Activated effector memory CD4-positive, alpha-beta T cell treated with Interleukin-2 at 50 U/mL for 16 hours (primary cell): ENCODE data around the gene HSFX3.
"Not testable (repeated sequence)": the region's sequence is repeated elsewhere in the genome, so short reads cannot be mapped to it uniquely, and the experiment has no call there.

Source experiments
- DNase-seq: peaks from one replicate; pipeline ENCODE4 v3.0.0-alpha.2; 2020

The HSFX3 gene

DNA sequence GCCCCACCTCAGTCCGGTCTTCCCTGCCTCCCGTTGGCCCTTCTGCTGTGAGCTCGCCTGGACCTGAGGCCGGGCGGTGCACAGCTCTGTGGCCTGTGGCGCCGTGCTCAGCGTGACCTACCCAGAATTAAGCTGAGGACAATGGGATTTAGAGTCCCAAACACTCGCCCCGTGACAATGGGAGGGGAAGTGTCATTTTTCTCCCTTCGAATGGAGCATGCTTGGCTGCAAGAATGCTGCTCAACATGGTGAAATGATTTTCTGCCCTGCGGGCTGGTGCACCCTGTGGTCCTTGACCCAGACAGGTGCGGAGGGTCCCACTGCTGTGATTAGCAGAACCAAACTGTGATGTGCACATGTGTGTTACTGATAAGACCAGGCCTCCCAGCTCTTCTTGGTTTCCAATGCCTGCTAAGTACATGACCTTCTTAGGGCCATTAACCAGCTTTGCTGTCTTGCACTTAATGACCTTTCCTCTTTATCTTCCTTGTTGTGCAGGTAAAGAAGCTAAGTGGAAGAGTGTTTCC is 8.1 kb downstream of the HSFX3 start:
- DNase-seq, result no peak

DNA sequence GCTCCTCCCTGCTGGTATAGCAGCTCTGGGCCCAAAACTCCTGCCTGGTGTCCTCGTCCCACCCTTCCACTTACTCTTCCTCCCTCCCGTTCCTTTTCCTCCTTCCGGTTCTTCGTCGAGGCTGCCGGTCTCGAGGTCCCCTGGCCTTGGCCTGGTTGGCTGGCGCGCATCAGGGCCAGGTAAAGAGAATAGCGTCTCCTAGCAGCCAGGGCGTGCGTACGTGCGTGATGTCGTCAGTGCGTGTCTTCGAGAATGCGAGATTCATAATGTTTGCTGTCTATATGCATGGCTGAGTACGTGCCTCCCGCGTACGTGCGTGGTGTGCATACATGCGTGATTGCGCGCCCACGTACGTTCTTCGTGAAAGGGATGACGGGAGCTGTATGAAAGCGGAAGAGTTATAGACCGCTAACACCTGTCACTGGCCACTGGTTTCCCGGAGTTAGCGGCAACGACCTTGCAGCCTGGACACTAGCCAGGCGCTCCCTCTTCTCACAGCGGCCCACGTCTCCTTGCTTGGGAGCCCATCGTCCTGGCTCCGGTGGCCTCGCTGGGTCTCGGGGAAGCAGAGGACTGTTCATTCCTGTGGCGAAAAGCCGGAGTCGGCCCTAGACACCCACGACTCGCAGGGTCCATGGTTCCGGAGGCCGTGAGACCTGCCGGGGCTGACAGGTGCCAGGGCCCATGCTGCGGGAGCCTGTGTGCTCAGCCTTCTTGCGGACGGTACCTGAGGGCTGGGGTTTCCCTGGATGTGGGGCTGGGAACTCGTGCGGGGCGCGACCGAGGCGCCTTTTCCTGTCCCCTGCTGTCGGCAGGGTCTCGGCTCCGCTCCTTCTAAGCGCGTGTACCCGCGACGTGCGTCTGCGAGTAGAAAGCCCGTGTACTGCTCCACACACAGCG is 8.9 kb downstream of the HSFX3 start, which contains the start of gene EOLA1:
Gene EOLA1 (plus strand): TSS at position 392 of the 900 bp plus-strand sequence. CDS start 4,619 bp downstream, outside the sequence.
- DNase-seq, result peak; percentile 83

DNA sequence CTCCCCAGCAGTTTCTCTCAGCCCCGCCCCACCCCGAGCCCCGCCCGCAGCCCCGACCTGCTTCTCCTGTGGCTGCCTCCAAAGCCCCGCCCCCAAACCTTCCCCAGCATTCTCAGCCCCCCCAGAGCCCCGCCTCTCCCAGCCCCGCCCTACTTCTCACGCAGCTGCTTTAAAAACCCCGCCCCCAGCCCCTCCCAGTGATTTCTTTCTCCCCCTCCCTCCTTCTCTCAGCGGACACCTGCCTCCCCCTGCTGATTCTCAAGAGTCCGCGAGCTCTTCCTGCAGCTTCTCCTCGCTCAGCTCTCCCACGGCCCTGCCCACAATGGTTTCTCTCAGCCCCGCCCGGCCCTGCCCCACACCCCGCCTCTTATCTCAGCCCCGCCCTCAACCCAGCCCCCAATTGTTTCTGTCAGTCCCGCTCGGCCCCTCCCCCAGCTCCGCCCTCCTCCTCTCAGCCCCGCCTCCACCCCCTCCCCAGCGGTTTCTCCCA is 9.5 kb downstream of the HSFX3 start:
- DNase-seq, result peak; percentile 77

DNA sequence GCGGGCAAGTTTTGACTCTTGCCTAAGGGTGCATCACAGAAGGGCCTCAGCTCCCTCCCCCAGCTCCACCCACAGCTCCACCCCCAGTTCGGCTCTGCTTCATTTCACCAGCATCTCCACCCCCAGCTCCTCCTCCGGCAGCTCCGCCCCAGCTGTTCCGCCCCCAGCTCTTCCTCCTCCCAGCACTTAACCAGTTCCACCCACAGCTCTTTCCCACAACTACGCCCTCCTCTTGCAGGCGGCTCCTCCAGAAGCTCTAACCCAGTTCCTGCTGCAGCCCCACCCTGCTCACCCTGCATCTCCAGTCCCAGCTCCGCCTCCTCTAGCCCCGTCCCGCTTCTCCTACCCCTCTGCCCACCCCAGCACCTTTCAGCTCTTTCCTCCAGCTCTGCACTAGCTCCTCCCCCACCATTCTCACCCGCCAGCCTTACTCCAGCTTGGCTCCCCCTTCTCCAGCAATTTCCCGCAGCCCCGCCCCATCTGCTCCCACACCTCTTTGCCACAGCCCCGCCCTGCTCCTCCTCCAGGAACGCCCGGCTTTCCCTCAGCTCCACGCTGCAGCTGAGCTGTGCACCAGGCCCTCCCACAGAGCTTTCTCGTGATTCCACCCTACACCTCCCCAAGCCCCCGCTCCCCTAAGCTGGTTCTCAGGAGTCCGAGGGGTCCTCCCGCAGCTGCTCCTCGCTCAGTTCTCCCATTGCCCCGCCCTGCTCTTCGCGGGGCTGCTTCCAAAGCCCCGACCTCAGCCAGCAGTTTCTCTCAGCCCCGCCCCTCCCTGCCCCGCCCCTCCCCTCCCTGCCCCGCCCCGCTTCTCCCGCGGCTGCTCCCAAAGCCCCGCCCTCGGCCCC is 10.2 kb downstream of the HSFX3 start:
- DNase-seq, result peak; percentile 85

DNA sequence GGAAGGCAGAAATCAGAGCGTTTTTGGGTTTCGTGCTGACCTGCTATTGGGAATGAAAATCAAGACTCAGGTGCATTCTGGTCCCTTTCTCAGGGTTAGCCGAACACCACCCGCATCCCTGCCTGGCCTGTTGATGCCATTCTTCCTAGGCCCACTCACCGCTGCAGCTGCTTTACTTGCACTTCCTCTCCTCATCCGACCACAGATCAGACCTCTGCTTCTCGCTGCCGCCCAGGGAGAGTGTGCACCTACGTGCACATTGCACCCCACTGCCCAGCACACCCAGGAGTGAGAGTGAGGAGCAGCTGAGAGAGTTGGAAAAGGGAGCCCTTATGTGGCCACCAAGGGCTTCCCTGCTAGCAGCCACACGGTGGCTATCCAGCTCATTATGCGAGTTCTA is 12.2 kb downstream of the HSFX3 start:
- DNase-seq, result not testable (repeated sequence)

DNA sequence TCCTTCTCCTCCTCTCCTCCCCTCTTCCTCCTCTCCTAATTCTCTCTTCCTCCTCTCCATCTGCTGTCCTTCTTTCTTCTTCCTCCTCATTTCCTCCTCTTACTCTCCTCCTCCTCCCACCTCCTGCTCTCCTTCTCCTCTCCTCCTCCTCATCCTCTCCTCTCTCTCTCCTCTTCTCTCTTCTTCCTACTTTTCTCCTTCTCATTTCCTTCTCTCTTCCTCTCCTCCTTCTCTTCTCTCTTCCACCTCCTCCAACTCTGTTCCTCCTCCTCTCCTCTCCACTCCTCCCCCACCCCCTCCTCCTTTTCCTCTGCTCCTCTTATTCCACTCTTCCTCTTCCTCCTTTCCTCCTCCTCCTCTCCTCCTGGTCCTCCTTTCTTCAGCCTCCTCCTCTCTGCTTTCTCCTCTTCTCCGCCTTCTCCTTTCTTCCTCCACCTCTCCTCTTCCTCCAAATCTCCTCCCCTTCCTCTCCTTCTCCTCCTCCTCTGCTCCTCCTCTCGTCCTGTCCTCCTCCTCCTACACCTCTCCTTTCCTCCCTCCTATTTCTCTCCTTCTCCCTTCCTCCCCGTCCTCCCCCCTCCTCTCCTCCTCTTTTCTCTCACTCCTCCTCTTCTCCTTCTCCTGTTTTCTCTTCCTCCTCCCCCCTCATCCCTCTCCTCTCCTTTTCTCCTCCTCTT is 14.7 kb downstream of the HSFX3 start:
- DNase-seq, result not testable (repeated sequence)

DNA sequence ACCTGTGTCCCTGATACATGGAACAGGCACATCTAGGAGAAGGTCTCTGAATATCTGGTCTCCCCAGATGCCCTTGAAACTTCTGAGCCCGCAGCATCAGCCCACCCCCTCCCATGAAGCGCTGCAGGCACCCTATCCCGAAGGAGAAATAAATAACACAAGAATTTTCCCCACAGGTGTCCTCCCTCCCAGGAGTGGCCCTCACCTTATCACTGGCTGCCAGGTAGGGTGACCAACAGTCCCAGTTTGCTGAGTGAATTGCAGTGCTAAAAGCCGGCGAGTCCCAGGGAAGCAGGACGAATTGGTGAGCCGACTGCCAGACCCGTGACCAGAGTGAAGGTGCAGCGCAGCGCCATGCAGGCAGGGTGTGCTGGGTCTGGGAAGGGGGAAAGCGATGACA is 15.7 kb downstream of the HSFX3 start:
- not testable (repeated sequence) for DNase-seq

DNA sequence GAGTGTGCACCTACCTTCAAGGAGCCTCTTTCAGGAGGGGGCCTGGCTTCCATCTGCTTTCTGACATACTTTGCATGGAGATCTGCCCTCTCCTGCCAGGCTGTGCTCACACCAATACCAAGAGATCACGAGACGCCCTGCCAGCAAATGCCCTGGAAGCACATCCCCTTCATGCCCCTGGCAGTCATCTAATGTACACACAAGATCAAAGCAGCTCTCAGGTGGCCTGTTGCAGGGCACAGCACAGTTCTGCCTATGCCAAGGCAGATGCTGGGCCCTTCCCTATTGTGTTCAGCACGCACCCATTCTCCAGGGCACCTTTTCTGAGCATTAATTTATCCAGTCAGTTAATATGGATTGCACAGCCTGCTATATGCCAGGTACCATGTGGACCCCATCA is 16.9 kb downstream of the HSFX3 start:
- DNase-seq, result not testable (repeated sequence)

DNA sequence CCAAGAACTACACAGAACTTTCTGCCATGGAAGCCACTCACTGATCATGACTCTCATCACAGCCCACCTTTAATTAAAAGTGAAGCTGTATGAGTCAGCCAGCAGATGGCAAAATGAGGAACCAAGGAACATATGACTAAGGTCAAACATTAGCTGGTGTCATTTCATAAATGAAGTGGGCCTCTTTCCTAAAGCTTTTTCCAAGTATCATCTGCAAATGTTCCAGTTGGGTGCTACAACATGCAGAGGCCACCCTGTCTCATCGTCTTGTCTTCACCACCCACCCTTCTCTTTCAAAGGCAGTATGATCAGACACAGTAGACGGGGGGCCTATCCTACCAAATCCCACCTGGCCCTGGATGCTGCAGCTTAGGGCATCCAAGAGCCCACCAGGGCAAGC is 18.1 kb downstream of the HSFX3 start:
- DNase-seq, result no peak

DNA sequence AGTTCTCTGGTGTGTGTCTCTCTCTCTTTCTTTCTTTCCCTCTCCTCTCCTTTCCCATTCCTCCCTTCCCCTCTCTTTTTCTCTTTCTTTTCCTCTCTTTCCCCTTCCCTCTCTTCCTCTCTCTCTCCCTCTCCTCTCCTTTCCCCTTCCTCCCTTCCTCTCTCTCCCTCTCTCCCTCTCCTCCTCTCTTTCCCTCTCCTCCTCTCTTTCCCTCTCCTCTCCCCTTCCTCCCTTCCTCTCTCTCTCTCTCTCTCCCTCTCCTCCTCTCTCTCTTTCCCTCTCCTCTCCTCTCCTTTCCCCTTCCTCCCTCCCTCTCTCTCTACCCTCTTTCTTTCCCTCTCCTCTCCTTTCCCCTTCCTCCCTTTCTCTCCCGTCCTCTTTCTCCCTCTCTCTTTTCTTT is 21.3 kb downstream of the HSFX3 start:
- no peak for DNase-seq

DNA sequence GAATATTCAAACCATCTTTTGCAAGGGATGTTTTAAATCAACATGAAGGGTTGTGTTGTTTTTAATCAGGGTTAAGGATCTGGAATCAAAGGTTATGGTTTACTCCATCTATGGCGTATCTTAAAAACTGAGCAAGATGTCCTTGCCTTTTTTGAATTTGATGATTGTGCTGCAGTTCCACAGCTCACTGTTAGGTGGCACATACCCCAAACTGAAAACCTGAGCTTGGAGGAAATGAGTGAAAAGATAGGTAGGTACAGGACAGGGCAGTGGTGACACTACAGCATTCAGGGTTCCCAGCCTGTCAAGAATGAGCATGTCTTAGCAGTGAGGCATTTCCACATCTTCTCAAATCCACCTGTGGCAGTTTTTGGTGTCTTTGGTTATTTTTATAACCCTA is 22.0 kb downstream of the HSFX3 start:
- DNase-seq, result peak; percentile 19

DNA sequence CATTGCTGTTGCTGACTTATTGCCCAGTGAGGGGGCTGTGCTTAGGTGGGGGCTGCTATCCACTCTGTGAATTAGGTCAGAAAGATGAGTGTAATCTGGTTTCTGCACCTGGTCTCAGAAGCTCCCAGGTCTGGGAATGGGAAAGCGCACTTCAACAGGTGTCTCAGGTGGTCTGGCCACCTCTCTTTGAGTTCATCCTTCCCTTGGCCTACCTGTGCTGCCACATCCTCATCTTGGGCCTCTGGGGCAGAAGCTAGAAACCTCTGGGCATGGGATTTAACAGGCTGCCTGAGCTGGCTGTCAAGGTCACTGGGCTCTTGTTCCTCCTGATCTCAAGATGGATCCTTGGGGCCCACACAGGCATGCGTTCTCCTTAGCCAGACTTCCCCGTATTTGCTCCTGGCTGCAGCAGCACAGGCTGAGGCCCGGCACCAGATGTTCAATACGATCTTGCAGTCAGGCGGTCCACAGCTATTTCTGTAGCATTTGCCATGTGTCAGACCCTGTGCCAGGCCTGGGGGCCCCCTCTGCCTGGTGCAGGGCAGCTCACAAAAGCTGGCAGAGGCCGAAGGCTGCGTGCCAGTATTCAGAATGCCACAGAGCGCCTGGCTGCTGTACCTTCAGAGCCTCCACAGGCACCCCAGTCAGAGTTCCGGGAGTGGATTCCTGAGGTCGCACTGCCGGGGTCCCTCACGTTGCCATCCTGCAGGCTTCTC is 23.2 kb downstream of the HSFX3 start:
- DNase-seq, result not testable (repeated sequence)

DNA sequence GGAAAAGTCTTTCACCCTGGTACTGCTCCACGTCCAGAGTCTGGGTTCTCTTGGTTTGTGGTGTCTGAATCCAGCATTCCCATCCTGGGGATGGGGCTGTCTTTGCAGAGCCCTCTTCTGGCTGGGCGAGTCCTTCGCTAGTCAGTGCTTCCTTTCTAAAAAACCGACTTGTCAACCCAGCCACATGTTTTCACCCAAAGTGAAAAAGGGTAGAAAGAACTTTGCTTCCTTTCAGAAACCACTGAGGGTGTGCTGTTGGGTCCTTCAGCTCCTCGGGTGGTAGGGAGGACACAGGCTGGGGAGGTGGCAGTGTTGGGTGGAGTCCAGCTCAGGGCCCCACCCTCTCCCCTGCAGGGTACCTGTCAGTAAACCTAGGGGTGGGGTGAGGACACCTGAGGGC is 23.8 kb downstream of the HSFX3 start:
- DNase-seq, result peak; percentile 23

DNA sequence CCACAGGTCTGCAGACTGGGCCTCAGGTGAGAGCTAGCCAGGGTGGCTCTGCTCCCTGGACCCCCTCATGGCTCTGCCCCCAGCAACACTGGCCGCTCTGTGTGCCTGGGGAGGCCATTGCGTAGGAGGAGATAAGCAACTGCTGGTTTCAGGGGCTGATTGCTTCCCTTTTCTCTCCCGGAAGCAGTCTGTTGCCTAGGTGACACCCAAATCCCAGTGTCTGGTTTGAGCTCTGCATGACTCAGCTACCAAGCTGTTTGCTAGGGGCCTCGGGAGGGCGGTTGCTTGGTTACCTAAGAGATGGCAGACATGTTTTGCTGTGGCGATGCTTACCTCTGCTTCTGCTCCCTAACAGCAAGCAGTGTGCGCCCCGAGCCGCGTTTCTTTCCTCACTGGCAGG is 24.3 kb downstream of the HSFX3 start:
- peak; percentile 60 for DNase-seq

DNA sequence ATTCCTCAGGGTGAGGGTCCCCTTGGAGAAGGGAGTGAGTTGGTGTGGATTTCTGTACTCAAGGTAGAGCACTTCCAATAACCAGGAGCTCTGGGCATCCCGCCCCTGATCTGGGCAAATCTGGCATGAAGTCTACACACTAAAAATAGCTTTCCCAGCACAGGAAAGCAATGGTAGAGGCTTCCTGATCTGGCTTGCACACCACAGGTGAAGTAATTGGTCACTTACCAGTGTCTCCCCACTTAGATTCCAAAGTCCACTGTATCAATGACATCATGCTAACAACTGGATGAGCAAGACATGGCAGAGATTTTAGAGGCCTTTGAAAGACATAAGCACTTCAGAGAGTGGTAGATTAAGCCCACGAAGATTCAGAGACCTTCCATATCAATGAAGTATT is 26.8 kb downstream of the HSFX3 start:
- DNase-seq, result no peak

DNA sequence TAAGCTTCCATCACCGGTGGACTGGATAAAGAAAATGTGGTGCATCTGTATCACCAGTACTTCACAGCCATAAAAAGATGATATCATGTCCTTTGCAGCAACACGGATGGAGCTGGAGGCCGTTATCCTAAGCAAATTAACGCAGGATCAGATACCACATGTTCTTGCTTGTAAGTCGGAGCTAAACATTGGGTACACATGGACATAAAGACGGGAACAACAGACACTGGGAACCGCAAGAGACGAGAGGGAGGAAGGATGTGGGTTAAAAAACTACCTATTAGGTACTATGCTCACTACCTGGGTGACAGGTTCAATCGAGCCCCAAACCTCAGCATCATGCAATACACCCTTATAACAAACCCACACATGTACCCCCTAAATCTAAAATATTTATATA is 28.3 kb downstream of the HSFX3 start:
- DNase-seq, result no peak

DNA sequence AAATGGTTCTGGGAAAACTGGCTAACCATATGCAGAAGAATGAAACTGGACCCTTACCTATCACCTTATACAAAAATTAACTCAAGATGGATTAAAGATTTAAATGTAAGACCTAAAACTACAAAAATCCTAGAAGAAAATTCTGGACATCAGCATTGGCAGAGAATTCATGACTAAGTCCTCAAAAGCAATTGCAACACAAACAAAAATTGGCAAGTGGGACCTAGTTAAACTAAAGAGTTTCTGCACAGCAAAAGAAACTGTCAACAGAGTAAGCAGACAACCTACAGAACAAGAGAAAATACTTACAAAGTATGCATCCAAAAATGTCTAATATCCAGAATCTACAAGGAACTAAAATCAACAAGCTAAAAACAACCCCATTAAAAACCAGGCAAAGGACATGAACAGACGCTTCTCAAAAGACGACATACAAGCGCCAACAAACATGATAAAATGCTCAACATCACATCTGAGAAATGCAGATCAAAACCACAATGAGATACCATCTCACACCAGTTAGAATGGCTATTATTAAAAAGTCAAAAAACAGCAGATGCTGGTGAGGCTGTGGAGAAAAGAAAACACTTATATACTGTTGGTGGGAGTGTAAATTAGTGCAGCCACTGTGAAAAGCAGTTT is 29.0 kb downstream of the HSFX3 start:
- DNase-seq, result not testable (repeated sequence)

DNA sequence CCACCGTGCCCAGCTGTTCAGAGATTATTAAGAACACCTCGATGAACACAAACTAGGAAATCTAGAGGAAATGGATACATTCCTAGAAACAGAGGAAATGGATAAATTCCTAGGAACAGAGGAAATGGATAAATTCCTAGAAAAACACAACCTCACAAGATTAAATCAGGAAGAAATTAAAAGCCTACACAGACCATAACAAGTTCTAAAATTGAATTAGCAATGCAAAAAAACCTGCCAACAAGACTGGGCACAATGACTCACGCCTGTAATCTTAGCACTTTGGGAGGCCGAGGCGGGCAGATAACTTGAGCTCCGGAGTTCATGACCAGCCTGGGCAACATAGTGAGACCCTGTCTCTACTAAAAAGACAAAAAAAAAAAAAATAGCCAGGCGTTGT is 31.5 kb downstream of the HSFX3 start:
- no peak for DNase-seq

DNA sequence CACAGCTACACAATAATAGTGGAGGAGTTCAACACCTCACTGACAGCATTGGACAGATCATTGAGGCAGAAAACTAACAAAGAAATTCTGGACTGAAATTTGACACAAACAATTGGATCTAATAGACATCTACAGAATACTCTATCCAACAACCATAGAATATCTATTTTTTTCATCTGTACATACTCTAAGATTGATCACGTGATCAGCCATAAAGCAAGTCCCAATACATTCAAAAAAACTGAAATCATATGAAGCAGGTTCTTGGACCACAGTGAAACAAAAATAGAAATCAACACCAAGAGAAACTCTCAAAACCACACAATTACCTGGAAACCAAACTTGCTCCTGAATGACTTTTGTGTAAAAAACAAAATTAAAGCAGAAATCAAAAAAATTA is 32.4 kb downstream of the HSFX3 start:
- DNase-seq, result no peak

DNA sequence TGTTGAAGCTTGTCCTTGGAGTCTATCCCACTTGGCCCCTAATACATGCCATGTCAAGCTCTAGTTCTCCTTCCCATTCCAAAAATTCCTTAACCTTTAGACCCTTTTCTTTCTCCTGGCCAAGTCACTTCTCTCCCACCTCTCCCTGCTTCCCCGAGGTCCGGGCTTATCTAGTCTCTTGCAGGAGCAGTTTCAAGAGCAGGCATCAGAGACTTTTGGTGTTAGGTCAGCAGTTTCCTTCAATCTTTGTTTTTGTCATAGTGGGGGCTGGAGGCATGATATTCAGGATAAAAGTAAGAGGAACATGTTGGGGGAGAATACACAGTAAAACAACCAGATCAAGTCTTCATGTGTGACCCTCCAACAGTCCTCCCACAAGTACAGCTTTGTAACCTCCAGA is 33.1 kb downstream of the HSFX3 start:
- DNase-seq, result no peak

DNA sequence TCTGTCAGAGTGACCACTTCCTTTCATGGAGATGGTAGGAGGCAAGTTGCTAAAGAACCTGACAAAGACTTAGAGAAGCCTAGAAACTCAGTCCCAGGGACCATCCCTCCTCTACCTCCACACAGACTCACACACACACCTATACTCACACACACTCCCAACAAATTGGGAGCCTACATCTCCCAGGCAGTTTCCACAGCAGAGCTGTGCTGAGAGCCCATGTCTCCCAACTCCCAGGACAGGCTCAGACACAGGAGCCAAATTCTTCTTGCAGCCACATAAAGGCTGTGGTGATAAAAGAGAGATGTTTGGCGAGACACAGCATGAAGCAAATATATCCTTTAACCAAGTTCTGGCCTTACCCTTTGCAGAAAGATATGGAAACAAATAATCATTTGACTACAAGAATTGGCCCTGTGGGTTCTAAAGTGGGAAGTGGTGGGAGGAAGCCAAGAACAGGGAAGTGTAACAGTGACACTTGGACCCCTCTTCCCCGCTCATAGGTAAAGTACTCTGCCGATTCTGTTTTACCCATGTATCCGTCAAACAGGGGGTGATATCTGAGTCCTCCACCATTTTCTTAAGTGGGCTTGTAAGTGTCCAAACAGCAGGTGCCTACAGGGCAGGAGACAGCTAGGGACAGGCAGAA is 33.6 kb downstream of the HSFX3 start:
- DNase-seq, result no peak
